HG03097 (cell line): Measurements from ENCODE around the gene RBM12.
"Not testable (repeated sequence)": the region's sequence is repeated elsewhere in the genome, so short reads cannot be mapped to it uniquely, and the experiment has no call there.

Experiments used
- ATAC-seq: cut with Tn5 transposase; IDR thresholded peaks from one replicate; pipeline ENCODE4 v1.9.1; 2021; ENCODE audit not compliant: unreplicated experiment, low FRiP score

The RBM12 gene, protein sequence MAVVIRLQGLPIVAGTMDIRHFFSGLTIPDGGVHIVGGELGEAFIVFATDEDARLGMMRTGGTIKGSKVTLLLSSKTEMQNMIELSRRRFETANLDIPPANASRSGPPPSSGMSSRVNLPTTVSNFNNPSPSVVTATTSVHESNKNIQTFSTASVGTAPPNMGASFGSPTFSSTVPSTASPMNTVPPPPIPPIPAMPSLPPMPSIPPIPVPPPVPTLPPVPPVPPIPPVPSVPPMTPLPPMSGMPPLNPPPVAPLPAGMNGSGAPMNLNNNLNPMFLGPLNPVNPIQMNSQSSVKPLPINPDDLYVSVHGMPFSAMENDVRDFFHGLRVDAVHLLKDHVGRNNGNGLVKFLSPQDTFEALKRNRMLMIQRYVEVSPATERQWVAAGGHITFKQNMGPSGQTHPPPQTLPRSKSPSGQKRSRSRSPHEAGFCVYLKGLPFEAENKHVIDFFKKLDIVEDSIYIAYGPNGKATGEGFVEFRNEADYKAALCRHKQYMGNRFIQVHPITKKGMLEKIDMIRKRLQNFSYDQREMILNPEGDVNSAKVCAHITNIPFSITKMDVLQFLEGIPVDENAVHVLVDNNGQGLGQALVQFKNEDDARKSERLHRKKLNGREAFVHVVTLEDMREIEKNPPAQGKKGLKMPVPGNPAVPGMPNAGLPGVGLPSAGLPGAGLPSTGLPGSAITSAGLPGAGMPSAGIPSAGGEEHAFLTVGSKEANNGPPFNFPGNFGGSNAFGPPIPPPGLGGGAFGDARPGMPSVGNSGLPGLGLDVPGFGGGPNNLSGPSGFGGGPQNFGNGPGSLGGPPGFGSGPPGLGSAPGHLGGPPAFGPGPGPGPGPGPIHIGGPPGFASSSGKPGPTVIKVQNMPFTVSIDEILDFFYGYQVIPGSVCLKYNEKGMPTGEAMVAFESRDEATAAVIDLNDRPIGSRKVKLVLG

DNA sequence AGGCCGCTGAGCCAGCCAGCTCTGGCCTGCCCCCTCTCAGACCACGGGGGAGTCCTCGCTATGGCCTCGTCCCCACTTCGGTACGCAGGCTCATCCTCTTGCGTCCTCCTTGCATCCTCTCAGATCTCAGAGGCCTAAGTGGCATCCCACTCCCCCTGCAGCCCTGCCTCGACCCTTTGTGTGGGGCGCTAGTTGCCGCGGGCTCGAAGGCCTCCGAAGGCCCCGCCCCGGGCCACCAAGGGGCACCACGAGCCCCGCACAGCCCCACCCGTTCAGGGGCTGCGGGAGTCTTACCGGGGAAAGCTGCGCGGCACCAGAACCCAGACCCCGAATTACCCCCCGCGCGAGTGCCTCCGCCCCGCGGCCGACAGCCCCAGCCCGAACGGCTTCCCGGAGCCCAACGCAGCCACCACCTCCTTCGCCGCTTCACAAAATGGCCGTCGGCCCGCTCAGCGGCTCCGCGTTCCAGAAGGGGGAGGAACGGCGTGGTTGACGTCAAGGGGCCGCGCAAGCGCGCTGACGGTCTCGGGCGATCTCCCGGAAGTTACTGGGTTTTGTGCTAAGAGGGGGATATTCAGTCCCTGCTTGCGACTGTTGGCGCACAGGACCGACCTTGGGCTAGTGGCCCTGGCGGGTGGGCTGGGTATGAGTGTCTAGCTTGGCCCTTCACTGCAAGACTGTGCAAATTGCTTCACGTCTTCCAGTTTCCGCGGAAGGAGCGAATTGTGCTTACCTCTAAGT is at the start of gene RBM12, which contains the start of gene CPNE1:
Gene RBM12, minus strand, starts transcription at position 435 of the 741 bp plus-strand sequence. CDS start 9,578 bp downstream, outside the sequence.
Gene CPNE1, minus strand, starts transcription at position 435 of the 741 bp plus-strand sequence. CDS start 31,977 bp downstream, outside the sequence.
- ATAC-seq, result peak; percentile 62

- ATAC-seq, result no peak
Observed at GRCh38 chr20:35714127-35714526, 49.4 kb upstream of the RBM12 start.

DNA sequence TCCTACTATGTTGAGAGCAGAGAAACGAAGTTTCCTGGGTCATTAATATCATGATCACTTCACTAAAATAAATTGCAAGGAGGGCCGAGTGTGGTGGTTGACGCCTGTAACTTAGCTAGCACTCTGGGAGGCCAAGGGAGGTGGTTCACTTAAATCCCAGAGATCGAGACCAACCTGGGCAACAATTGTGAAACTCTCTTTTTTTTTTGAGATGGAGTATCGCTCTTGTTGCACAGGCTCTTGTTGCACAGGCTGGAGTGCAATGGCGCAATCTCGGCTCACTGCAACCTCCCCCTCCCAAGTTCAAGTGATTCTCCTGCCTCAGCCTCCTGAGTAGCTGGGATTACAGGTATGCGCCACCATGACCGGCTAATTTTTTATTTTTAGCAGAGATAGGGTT is 48.4 kb upstream of the RBM12 start:
- not testable (repeated sequence) for ATAC-seq

GRCh38 chr20:35711588-35712209 is 47.0 kb upstream of the RBM12 start:
- ATAC-seq, result no peak

DNA sequence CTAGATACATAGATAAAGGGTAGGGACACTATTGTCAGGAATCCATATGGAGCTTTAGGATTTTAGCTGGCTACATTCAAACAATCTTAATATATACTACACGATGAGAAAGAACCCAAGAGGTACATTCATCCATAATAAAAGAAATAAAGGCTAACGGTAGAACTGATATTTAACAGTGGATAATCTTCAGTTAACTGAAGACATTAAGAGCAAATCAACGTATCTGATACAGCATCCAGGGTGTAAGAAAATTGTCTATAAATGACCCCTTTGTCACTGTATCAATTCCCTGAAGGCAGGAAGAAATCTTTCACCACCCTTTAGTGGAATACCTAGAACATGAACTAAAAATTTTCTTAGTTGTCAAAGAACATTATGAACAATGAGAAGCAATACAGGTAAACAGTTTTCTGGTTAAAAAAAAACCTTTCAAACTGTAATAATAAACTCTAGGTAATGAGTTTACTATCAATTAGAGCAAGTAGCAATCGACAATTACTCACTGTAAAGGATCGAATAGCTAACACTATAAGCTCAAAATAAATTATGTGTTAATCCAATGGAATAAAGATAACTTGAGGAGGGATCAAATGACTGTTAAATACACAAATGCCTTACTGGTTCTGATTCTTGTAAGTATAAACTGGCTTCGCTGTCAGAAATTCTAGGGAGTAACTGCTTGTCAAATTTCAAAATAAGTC is 46.3 kb upstream of the RBM12 start:
- ATAC-seq, result no peak

DNA sequence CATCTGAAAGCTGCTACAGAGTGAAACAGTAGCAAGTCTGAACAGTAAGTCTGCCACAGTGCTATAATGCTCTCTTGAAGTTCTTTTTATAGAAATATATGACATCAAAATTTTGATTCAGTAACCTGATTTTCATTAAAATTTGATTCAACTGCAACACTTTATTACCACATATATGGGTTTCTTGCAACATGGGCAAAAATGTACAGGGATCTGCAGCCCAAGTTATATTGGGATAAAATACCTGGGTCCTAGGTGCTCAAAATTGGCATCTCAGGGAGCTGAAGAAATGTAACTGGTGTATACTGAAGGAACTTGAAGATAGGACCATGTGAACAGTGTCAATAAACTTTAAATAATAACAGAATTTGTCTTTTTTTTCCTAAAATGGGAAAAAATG is 45.3 kb upstream of the RBM12 start:
- no peak for ATAC-seq

DNA sequence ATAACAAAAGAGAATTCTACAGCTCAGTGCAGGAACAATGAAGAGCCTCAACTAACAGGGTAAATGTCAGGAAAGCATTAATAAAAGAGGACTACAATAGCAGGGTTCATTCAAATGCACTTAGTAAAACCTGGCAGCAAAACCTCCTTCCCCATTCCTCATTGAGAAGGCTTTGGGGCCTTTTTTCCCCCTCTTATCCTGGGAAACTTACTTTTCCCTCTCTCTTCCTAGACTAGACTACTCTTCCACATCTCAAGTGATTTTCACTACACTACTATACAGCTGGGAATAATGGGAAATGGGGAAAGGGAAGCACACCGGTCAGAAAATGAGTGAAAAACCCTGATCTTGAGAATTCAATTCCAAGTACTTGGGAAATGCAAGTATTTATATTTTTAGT is 44.6 kb upstream of the RBM12 start:
- no peak for ATAC-seq

GRCh38 chr20:35708502-35708901 is 43.8 kb upstream of the RBM12 start:
- ATAC-seq, result no peak

DNA sequence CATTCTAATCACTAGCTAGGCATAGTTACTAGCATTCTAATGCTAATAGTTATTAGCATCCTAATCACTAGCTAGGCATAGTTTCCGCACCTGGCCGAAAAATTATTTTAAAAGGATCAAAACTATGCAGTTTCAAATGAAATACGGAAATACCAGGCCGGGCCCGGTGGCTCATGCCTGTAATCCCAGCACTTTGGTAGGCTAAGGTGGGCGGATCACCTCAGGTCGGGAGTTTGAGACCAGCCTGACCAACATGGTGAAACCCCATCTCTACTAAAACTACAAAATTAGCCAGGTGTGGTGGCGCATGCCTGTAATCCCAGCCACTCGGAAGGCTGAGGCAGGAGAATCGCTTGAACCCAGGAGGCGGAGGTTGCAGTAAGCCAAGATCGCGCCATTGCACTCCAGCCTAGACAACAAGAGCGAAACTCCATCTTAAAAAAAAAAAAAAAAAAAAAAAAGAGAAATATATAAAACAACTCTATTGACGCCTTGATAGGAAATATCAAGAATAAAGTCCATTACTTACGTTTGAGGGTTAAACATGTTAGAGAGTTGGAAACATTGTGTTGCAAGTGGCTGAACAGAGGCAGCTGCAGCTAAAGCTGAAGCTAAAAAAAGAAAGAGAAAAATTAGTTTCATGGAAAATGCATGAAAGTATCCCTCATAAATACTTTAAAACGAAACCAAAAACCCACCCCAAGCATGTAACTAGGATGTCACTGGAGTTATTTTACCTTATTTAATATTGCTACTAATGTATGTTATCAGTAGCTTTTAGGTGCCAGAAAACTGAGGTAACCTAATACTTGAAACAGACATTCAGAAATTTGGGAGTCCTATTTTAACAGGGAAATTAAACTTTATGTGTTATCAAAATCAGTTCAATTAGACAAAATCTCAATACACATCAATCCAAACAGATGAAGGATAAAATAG is 42.2 kb upstream of the RBM12 start:
- ATAC-seq, result not testable (repeated sequence)

DNA sequence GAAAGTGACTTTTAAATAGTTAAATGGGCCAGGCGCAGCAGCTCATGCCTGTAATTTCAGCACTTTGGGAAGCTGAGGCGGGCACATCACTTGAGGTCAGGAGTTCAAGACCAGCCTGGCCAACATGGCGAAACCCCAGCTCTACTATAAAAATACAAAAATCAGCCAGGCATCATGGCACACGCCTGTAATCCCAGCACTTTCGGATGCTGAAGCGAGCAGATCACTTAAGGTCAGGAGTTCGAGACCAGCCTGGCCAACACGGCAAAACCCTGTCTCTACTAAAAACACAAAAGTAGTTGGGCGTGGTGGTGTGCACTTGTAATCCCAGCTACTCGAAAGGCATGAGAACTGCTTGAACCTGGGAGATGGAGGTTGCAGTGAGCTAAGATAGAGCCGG is 41.2 kb upstream of the RBM12 start:
- ATAC-seq, result not testable (repeated sequence)

- ATAC-seq, result no peak
Observed at GRCh38 chr20:35704514-35705261, 40.0 kb upstream of the RBM12 start.

GRCh38 chr20:35702824-35703695 is 38.4 kb upstream of the RBM12 start:
- ATAC-seq, result no peak

GRCh38 chr20:35702051-35702823 is 37.5 kb upstream of the RBM12 start:
- no peak for ATAC-seq

- no peak for ATAC-seq
Observed at GRCh38 chr20:35700625-35701148, 36.0 kb upstream of the RBM12 start.

DNA sequence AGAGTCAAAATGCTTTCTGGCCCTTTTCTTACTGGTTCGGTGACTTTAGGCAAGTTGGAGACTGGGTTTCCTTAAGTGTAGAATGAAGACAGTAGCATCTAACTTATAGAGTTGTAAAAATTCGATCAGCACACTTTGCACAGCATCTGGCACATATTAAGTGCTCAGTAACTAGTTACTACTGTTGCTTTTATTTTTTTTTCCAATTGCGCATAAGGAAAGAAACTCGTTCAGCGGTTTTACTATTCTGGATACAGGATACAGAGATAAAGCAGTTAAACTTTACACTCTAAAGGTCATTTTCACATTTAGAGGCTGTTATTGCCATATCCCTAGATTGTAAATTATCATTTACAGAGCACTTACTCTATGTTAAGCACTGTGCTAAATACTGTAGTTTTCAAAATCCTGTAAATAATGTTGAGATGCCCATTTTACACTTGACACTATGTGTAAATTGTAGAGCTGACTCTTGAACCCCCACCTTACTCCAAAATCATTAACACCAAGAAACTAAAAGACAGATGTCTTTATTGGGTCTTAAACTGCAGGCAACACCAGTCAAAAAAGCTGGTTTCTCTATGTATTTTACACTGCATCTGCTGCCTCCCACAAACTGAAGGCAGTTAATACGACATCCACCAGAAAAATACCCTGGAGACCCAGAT is 35.4 kb upstream of the RBM12 start:
- ATAC-seq, result no peak
